GM19043 (cell line): ENCODE data around the gene RXYLT1.
"Not testable (repeated sequence)": the region's sequence is repeated elsewhere in the genome, so short reads cannot be mapped to it uniquely, and the experiment has no call there.

Experiments
- ATAC-seq: cut with Tn5 transposase; IDR thresholded peaks from one replicate; pipeline ENCODE4 v1.9.1; 2021; ENCODE audit warnings: low read depth; ENCODE audit not compliant: unreplicated experiment

Gene RXYLT1, protein sequence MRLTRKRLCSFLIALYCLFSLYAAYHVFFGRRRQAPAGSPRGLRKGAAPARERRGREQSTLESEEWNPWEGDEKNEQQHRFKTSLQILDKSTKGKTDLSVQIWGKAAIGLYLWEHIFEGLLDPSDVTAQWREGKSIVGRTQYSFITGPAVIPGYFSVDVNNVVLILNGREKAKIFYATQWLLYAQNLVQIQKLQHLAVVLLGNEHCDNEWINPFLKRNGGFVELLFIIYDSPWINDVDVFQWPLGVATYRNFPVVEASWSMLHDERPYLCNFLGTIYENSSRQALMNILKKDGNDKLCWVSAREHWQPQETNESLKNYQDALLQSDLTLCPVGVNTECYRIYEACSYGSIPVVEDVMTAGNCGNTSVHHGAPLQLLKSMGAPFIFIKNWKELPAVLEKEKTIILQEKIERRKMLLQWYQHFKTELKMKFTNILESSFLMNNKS

DNA sequence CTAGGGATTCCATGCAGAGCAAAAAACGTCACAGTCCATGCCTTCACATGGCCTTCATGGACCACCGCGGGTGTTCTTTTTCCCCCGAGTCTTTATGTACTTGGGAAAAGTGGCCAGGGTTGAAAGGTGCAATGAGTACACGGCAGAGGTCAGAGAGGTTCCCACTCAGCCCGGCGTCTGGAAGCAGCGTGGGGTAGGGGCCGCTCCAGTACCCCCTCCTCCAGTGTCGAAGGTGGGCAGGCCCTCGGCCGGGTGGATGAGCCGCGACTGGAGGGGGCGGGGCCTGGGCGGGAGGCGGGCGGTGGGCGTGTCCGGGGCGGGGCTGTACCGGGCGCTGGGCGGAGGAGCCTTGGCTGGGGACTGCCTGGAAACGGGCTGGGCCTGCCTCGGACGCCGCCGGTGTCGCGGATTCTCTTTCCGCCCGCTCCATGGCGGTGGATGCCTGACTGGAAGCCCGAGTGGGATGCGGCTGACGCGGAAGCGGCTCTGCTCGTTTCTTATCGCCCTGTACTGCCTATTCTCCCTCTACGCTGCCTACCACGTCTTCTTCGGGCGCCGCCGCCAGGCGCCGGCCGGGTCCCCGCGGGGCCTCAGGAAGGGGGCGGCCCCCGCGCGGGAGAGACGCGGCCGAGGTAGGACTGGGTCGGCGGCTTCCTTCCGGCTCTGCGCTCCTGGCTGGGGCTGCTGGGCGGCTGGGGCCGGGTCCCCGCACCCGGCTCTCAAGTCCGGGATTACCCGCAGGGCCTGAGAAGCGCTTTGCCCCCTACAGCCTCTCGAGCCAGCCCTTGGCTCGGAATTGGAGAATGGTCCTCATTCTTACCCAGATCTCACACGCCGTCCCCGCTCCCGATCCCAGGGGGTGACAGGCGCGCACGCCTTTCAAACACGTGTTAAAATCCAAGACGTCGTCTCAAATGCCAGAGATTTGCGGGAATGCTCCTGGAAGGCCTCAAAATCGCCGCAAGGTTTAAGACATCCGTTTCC lies at the start of gene RXYLT1:
TSS of gene RXYLT1 (plus strand) at position 412 of the 984 bp plus-strand sequence. CDS start at position 464, 52 bp downstream.
- ATAC-seq, result peak; percentile 91

DNA sequence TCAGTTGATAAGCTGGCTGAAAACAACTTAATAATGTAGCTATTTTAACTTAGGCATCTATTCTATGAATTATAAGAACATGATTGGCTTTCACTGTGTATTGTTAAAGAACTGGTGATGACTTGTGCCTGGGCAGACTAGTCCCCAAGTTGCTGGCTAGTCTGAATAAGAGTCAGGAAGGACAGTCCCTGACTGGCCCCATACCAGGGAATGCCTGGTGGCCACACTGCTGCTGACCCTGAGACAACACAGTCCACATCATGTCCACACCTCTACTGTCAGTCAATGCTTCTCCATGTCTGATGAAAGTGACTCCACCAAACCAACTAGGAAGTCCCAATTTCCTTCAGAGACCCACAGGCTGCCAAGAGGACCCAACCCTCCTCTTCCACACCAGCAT lies 46.9 kb upstream of the RXYLT1 start:
- not testable (repeated sequence) for ATAC-seq

DNA sequence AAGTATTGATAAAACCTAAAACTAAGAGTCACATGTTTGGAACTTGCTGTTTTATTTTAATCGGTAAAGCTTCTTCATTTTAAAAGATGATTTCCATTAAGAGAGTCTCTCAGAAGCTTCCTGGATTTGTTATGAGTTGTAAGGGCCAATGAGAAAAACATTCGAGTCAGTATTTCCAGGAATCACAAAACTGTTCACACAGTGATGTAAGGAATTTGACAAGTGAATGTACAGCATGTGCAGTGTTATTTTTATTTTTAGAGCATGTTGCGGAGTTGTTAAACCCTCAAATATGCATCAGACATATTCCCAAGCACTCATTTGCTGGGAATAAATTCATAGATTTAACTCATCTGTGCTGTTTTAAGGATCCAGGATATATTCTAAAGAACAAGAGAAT lies 46.1 kb upstream of the RXYLT1 start:
- not testable (repeated sequence) for ATAC-seq

DNA sequence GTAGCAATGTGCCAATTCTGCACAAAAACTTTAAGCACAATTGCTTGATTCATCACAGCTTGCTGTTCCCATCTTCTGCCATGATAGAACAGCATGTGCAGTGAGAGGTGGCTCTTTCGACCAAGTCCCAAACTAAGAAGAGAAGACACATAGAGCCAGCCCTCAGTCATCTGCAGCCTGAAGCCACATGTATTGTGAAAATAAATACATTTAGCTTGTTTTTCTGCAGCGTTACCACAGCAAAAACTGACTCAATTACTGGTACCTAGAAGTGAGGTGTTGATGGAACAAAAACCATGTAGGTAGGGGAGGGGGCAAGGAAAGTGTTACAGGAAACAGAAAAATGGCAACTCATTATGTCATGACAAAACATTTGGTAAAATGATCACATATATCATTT lies 39.2 kb upstream of the RXYLT1 start:
- not testable (repeated sequence) for ATAC-seq

DNA sequence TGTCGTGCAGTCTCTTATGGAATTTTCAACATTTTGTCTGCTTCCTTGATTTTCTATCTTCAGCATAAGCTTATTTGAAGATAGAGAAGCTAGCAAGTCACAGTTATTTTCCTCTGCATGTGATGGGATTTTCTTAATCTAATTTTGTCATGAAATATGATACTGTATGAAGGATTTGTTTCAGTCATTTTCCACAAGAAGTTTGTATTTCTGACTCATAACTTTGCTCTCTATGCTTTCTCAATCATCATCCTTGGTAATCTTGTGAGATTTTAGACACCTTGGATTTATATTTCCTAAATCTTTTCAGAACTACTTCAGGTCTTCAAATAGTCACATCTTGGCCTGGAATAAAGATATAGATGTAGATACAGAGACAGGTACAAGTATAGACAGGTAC lies 38.3 kb upstream of the RXYLT1 start:
- ATAC-seq, result not testable (repeated sequence)

DNA sequence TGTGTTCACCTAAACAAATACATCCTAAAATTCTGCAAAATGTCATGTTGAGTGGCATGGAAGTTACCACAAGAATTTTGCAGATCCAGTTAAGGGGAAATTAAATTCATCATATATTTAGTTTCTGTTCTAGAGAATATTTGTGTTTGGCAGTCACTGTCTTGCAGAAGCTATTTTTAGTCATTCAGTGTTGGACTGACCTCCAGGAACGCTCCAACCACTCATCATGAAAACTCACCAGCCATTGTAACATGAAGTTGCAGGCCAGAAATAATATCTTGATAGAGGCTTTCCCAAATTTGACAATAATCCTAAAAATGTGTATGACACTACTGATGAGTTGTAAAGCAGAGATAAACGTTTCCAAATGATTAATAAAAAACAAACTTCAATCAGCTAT lies 35.6 kb upstream of the RXYLT1 start:
- not testable (repeated sequence) for ATAC-seq

DNA sequence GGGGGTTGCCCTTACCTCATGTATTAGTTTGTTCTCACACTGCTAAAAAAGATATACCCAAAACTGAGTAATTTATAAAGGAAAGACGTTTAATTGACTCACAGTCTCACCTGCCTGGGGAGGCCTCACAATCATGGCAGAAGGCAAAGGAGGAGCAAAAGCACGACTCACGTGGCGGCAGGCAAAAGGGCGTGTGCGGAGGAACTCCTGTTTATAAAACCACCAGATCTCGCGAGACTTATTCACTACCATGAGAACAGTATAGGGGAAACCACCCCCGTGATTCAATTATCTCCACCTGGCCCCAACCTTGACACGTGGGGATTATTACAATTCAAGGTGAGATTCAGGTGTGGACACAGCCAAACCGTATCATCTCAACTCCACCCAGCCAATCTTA lies 33.2 kb upstream of the RXYLT1 start:
- ATAC-seq, result not testable (repeated sequence)

DNA sequence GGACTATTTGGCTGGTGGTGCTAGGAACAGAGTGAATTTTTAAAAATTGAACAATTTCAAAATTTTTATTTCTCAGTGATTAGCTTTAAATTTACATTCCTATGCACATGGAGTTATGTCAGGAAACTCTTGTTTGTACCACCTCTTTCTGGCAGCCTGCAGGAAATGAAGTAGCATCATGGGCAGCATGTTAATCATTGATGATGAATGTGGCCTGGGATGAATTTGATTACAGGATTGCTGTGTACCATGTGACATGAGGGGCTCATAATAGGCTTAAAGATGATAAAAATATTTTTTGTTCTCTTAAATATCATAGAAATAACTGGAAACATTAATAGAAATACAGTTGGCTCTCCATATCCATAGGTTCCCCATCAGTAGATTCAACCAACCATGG lies 32.6 kb upstream of the RXYLT1 start:
- not testable (repeated sequence) for ATAC-seq

DNA sequence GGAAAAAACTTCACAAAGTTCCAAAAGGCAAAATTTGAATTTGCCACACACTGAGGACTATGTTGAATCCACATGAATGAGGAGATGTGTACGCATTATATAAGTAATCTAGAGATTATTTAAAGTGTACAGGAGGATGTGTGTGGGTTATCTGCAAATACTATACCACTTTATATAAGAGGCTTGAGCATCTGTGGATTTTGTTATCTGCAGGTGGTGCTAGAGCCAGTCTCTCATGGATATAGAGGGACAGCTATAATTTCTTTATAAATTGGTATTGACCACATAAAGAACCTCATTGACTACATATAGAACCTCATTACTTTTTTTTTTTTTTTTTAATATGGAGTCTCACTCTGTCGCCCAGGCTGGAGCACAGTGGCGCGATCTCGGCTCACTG lies 32.2 kb upstream of the RXYLT1 start:
- ATAC-seq, result no peak

DNA sequence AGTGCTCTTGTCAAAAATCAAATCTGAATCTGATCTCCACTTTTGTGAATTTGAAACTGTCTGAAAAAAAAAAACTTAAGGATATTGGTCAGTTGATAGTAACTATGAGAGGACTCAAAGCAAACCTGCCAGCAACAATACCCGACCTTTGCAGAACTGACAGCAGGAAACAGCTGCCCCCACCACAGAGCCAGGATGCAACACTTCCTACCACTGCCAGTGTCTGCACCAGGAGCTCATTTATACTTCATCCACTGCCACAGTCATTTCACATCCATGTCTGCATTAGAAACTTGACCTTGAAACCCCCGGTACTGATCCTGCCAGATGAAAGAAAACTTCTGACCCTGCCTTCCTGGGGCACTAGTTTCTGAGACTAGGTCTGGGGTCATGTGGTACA lies 27.4 kb upstream of the RXYLT1 start:
- ATAC-seq, result no peak

DNA sequence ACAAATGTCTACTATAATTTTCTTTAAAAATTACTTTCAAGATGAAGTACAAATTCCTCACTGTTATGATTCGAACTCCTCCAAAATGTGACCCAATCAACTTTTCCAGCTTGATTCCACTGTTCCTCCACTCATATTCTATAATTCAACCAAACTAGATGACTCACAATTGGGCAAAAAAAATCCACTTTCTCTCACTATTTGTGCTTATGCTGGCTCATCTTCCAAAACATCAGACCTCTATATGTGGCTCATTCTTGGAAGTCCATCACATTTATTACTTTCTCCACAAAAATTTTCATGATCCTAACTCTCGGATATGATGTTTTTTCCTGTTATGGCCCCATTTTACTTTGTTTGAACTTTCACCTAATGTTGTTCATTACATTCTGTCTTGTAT lies 26.9 kb upstream of the RXYLT1 start:
- no peak for ATAC-seq

DNA sequence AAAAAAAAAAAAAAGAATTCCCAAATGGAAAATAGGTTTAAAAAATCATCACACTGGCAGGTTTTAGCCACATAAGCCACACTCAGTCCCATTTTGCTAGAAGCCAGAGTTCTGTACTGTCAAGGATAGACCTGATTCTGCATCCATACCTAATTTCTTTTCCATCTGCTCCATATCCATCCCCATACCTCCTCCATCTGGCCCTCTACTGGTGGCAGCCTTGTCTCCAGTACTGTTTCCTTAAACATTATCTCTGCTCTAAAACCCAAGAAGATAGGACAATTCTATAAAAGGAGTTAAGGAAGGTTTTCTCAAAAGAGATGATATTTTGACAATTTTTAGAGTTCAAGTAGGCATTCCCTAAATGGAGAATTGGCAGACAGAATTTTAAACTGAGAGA lies 26.0 kb upstream of the RXYLT1 start:
- no peak for ATAC-seq

DNA sequence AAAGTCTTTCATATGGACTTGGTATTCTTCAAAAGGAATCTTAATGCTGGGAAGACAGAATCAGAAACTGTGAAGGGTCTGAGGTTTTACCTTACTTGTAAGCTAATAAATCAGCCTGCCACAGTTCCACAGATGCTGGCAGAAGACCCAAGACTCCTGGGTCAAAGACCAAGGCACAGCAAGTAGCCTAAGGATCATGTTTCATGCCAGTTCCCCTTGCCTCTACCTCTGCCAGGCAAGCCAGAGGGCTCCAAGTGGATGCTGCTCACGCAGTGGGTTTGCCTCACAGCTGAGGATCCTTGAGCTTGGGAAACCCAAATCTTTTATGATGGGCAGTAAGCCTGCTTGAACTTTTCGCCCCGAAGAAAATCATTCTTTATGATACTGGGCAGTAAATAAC lies 15.2 kb upstream of the RXYLT1 start:
- no peak for ATAC-seq

DNA sequence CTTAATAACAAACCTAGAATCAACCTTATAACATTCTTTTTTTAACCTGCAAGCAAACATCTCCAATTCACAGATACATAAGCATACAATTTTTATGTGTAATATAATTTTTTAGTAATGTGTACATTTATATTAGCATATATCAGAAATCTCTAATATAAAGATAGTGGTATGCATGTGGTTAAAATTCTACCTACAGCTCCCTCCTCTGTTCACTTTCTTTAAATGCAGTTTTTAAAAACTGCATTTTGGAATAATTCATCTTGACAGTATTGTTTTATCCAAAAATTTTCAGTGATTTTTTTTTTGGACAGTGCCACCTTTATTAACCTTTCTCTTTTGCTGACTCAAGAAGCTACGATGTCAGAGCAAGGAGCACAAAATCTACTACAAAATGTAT lies 13.2 kb upstream of the RXYLT1 start:
- ATAC-seq, result no peak

DNA sequence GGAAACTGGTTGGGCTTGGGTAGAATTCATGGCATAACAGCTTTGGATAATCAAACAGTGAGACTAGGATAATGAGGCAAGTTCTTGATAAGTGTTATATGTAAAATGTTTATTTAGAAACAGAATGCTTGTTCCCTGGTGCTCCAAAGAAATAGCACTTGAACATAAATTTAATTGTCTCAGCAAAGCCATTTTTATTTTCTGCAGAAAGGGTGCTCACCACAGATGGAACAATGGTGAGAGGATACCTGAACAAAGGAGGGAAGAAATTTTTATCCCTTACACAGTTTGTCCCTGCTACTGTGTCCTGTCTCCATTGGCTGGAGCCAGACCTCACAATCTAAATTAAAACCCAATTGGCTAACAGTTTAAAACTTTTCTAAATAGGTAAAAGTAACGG lies 9.3 kb upstream of the RXYLT1 start:
- no peak for ATAC-seq

DNA sequence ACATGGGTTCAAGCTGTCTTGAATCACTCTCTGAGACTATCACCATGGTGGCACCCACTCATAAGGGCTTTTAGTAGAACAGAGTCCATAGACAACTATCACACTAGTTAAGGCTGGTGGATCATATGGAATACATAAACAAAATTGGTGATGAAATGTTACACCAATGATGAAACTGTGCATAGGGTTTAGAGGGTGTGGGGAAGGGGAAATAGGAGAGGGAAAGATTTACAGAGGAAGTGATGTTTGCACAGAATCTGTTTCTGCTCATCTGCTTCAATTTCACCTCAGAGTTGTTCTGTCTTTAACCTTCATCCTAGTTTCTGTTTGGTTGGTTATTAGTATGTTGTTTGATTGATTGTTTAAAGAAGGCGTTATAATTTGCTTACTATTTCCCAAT lies 2.4 kb upstream of the RXYLT1 start:
- ATAC-seq, result no peak

DNA sequence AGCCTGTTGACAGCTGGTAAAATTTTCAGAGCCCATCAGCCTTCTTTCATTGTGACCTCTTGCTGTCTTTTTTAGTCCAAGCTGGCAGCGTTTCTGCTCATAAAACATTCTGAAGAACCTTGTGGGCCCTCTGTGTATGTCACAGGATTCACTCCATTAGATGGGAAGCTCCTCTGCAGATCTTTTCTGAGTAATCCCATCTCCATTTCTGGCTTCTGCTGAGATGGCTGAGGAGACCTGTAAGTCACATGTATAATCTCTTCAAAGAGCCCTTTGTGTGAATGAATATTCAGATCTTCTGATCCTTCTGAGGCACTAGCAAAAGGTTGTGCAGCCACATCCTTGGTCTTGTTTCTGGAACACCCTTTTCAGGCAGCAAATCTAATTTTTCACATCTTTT lies 2.8 kb downstream of the RXYLT1 start:
- no peak for ATAC-seq

DNA sequence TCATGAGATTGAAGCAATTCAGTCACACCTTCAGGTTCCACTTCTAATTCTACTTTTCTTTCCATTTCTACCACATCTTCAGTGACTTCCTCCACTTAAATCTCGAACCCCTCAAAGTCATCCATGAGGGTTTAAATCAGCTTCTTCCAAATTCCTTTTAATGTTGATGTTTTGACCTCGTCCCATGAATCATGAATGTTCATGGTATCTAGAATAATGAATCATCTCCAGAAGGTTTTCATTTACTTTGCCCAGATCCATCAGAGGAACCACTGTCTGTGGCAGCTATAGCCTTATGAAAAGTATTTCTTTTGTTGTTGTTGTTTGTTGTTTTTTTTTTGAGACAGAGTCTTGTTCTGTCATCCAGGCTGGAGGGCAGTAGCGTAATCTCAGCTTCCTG lies 7.6 kb downstream of the RXYLT1 start:
- ATAC-seq, result no peak

DNA sequence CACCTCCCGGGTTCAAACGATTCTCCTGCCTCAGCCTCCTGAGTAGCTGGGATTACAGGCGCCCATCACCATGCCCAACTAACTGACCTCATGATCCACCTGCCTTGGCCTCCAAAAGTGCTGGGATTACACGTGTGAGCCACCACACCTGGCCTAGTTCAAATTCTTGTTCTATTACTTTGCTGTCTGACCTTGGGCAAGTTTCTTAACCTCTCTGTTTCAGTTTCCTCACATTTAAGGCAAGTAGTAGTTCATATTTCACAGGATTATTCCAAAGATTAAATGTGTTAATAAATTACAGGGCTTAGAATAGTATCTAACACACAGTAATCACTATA lies 10.9 kb downstream of the RXYLT1 start:
- no peak for ATAC-seq

DNA sequence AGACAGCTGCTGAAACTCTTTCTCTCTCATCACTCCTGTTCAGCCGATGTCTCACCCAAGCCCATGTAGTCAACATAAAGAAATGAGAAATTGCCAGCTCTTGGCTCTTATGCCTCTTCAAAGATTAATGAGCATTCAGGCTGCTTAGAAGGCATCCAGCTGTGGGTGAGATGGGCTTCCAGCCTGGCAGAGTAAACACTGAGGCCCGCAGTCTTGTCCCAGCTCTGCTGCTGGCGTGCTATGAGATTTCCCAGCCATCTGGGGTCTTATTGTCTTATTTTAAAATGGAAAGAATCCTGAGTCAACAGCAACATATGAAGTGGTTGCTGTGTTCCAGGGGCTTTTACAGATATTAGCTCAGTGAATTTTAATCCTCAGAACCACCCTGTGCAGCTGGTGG lies 12.6 kb downstream of the RXYLT1 start:
- no peak for ATAC-seq

DNA sequence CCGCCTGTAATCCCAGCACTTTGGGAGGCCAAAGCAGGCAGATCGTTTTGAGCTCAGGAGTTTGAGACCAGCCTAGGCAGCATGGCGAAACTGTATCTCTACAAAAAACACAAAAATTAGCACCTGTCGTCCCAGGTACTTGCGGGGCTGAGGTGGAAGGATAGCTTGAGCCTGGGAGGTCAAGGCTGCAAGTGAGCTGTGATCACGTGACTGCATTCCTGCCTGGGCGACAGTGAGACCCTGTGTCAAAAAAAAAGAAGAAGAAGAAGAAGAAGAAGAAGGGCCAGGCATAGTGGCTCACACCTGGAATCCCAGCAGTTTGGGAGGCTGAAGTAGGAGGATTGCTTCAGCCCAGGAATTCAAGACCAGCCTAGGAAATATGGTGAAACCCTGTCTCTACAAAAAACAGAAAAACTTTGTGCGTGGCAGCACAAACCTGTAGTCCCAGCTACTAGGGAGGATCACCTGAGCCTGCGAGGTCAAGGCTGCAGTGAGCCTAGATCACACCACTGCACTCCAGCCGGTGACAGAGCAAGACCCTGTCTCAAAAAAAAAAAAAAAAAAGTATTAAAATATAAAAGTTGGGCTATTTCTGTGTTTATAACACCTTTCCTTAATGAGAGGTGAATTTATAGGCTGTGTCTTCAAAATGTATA lies 15.5 kb downstream of the RXYLT1 start:
- ATAC-seq, result no peak
